ENCODE data around the gene BCL7A.
"Not testable (repeated sequence)": the region's sequence is repeated elsewhere in the genome, so short reads cannot be mapped to it uniquely, and the experiment has no call there.

The BCL7A gene

DNA sequence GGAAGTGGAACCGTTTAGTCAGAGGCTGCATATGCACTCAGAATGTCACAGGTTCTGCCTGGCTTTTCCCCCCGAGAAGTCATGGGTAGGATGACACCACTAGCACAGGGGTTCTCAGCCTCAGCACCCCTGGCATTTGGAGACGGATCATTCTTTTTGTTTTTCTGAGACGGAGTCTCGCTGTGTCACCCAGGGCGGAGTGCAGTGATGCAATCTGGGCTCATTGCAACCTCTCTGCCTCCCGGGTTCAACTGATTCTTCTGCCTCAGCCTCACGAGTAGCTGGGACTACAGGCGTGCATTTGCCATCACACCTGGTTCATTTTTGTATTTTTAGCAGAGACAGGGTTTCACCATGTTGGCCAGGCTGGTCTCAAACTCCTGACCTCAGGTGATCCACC, 28.1 kb downstream of the BCL7A start:
- no peak for DNase-seq (ENCODE audit: low read depth)
- TF ChIP-seq, protein P1, sequence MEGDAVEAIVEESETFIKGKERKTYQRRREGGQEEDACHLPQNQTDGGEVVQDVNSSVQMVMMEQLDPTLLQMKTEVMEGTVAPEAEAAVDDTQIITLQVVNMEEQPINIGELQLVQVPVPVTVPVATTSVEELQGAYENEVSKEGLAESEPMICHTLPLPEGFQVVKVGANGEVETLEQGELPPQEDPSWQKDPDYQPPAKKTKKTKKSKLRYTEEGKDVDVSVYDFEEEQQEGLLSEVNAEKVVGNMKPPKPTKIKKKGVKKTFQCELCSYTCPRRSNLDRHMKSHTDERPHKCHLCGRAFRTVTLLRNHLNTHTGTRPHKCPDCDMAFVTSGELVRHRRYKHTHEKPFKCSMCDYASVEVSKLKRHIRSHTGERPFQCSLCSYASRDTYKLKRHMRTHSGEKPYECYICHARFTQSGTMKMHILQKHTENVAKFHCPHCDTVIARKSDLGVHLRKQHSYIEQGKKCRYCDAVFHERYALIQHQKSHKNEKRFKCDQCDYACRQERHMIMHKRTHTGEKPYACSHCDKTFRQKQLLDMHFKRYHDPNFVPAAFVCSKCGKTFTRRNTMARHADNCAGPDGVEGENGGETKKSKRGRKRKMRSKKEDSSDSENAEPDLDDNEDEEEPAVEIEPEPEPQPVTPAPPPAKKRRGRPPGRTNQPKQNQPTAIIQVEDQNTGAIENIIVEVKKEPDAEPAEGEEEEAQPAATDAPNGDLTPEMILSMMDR (conservative IDR thresholded peaks at IDR 0.05; ENCODE audit: low read length), result no peak
- H3K4me3 ChIP-seq (ENCODE audit: low read length), result no peak overlapping the region

- TF ChIP-seq, protein P1 (conservative IDR thresholded peaks at IDR 0.05; ENCODE audit: low read length), result no peak
- no peak for DNase-seq (ENCODE audit: low read depth)
- H3K4me3 ChIP-seq (ENCODE audit: low read length), result no peak overlapping the region
Observed at GRCh38 chr12:122050706-122051105, 29.0 kb downstream of the BCL7A start.

GRCh38 chr12:122051231-122051876, 29.7 kb downstream of the BCL7A start:
- DNase-seq (ENCODE audit: low read depth), result peak; percentile 10
- TF ChIP-seq, protein P1 (conservative IDR thresholded peaks at IDR 0.05; ENCODE audit: low read length), result no peak

DNA sequence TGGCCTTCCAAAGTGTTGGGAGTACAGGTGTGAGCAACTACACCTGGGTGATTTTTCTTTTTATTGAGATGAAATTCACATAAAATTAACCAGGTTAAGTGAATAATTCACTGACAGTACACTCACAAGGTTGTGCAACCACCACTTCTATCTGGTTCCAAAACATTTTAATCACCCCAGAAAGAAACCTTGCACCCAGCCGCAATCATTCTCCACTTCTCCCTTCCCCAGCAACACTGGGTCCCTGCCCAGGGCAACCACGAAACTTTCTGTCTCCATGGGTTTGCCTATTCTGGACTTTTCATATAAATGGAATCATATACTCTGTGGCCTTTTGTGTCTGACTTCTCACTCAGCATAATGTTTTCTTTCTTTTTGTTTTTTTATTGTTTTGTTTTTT, 30.6 kb downstream of the BCL7A start:
- no peak overlapping the region for H3K4me3 ChIP-seq (ENCODE audit: low read length)
- peak; percentile 50 for DNase-seq (ENCODE audit: low read depth)
- TF ChIP-seq, protein P1 (conservative IDR thresholded peaks at IDR 0.05; ENCODE audit: low read length), result no peak

More at GRCh38 chr12:122051231-122051876, 29.7 kb downstream of the BCL7A start:
- H3K4me3 ChIP-seq (ENCODE audit: low read length), result no peak overlapping the region

GRCh38 chr12:122054842-122055520, 33.3 kb downstream of the BCL7A start:
- TF ChIP-seq, protein P1 (conservative IDR thresholded peaks at IDR 0.05; ENCODE audit: low read length), result no peak
- H3K4me3 ChIP-seq (ENCODE audit: low read length), result no peak overlapping the region
- no peak for DNase-seq (ENCODE audit: low read depth)

DNA sequence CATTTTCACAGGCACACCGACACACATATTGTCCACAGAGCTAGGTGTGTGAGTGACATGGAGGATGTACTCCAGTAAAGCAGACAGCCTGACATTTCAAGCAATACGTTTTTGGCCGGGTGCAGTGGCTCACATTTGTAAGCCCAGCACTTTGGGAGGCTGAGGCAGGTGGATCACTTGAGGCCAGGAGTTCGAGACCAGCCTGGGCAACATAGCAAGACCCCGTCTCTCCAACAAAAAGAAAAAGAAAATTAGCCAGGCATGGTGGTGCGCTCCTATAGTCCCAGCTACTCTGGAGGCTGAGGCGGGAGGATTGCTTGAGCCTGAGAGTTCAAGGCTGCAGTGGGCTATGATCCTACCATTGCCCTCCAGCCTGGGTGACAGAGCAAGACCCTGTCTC, 34.7 kb downstream of the BCL7A start:
- H3K4me3 ChIP-seq (ENCODE audit: low read length), result not testable (repeated sequence)

GRCh38 chr12:122057007-122057735, 35.5 kb downstream of the BCL7A start:
- TF ChIP-seq, protein P1 (conservative IDR thresholded peaks at IDR 0.05; ENCODE audit: low read length), result no peak
- no peak overlapping the region for H3K4me3 ChIP-seq (ENCODE audit: low read length)
- no peak for DNase-seq (ENCODE audit: low read depth)

More for the DNA sequence above, 34.7 kb downstream of the BCL7A start:
- not testable (repeated sequence) for DNase-seq (ENCODE audit: low read depth)

All from AG10803 (cell line).